ENCODE data around the gene GAPVD1. TPM values are rescaled to one million over a fixed set of nuclear protein-coding genes. Genes with fewer than 3 reads are reported as not detected.

Gene GAPVD1
- total RNA-seq, 2 donors from 2014 or later: 26.0 to 30.5 TPM

DNA sequence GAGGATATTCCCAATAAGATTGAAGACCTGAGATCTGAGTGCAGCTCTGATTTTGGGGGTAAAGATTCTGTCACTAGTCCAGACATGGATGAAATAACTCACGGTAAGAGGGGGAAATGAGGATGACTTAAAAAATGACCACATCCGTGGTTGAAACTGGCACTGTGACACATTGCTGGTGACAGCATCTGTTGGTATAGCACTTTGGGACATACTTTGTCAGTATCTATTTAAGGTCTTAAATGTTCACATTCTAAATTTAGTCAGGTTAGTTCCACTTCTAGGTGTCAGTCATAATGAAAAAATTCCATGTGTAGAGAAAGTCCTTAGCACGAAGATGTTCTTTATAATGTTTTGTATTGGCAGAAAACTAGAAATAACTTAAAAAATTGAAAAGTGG, 70.9 kb downstream of the GAPVD1 start:
- Histone ChIP-seq H3K4me3 (no peak overlapping the region), H3K27ac (peak overlapping the region in 1 of 2 donors; percentile 59), H3K9me3 (no peaks in the 10 kb centered on the region), H3K36me3 (peaks cover 61% of the 10 kb centered on the region), H3K4me1 (no peaks in the 10 kb centered on the region), H3K27me3 (no peaks in the 10 kb centered on the region)
- TF ChIP-seq, protein P1, sequence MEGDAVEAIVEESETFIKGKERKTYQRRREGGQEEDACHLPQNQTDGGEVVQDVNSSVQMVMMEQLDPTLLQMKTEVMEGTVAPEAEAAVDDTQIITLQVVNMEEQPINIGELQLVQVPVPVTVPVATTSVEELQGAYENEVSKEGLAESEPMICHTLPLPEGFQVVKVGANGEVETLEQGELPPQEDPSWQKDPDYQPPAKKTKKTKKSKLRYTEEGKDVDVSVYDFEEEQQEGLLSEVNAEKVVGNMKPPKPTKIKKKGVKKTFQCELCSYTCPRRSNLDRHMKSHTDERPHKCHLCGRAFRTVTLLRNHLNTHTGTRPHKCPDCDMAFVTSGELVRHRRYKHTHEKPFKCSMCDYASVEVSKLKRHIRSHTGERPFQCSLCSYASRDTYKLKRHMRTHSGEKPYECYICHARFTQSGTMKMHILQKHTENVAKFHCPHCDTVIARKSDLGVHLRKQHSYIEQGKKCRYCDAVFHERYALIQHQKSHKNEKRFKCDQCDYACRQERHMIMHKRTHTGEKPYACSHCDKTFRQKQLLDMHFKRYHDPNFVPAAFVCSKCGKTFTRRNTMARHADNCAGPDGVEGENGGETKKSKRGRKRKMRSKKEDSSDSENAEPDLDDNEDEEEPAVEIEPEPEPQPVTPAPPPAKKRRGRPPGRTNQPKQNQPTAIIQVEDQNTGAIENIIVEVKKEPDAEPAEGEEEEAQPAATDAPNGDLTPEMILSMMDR (IDR thresholded peaks at IDR 0.05): no peak
- no peak for DNase-seq (ENCODE audit: low spot score)

DNA sequence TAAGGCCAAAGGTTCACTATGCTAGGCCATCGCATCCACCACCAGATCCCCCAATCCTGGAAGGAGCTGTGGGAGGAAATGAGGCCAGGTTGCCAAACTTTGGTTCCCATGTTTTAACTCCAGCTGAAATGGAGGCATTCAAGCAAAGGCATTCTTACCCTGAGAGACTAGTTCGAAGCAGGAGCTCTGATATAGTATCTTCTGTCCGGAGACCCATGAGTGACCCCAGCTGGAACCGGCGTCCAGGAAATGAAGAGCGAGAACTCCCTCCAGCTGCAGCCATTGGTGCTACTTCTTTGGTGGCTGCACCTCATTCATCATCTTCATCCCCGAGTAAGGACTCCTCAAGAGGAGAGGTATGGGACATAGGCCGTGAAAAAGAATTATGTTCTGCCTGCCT, 75.6 kb downstream of the GAPVD1 start:
- no peak overlapping the region for H3K27ac ChIP-seq
- no peak for DNase-seq (ENCODE audit: low spot score)
- H3K4me3 ChIP-seq: no peak overlapping the region
- H3K4me1 ChIP-seq: no peaks in the 10 kb centered on the region
- H3K9me3 ChIP-seq: no peaks in the 10 kb centered on the region
- TF ChIP-seq, protein P1 (IDR thresholded peaks at IDR 0.05): no peak
- H3K36me3 ChIP-seq: peaks cover 74% of the 10 kb centered on the region
- H3K27me3 ChIP-seq: no peaks in the 10 kb centered on the region

DNA sequence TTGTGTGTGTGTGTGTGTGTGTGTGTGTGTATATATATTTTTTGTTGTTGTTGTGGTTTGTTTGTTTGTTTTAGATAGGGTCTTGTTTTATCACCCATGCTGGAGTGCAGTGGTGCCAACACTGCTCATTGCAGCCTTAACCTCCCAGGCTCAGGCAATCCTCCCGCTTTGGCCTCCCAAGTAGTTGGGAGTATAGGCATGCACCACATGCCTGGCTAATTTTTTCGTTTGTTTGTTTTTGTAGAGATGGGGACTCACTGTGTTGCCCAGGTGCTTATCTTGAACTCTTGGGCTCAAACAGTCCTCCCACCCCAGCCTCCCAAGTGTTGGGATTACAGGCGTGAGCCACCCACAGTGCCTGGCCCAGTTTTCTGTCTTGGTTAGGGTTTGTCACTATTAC, 77.3 kb downstream of the GAPVD1 start:
- Histone ChIP-seq H3K27me3 (no peaks in the 10 kb centered on the region), H3K9me3 (no peaks in the 10 kb centered on the region), H3K4me3 (no peak overlapping the region), H3K4me1 (peaks cover 0 to 12% of the 10 kb centered on the region in 2 donors), H3K36me3 (peaks cover 59% of the 10 kb centered on the region), H3K27ac (no peak overlapping the region)
- DNase-seq (ENCODE audit: low spot score): no peak
- TF ChIP-seq, protein P1 (IDR thresholded peaks at IDR 0.05): no peak

DNA sequence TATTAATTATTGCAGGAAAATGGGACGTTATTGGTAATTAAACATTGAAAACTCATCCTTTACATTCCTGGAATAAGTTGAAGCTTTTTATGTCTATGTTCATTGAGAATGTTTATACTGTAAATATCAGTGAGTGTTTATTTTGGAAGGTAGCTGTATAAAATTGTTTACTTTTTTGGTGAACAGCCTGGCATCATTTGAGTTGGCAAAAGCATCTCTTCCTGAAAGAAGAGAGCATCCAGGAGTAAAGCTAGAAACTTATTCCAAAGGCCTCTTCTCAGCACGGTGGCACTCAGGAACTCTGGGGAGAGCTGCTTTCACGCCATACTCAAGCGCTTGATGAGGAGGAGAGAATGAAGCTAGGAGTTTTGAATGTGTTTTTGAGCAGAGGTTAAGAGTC, 79.9 kb downstream of the GAPVD1 start:
- TF ChIP-seq, protein P1 (IDR thresholded peaks at IDR 0.05): no peak
- Histone ChIP-seq H3K27me3 (no peaks in the 10 kb centered on the region), H3K9me3 (no peaks in the 10 kb centered on the region), H3K36me3 (peaks cover 57% of the 10 kb centered on the region), H3K27ac (no peak overlapping the region), H3K4me3 (no peak overlapping the region), H3K4me1 (peaks cover 0 to 14% of the 10 kb centered on the region in 2 donors)
- DNase-seq (ENCODE audit: low spot score): no peak

DNA sequence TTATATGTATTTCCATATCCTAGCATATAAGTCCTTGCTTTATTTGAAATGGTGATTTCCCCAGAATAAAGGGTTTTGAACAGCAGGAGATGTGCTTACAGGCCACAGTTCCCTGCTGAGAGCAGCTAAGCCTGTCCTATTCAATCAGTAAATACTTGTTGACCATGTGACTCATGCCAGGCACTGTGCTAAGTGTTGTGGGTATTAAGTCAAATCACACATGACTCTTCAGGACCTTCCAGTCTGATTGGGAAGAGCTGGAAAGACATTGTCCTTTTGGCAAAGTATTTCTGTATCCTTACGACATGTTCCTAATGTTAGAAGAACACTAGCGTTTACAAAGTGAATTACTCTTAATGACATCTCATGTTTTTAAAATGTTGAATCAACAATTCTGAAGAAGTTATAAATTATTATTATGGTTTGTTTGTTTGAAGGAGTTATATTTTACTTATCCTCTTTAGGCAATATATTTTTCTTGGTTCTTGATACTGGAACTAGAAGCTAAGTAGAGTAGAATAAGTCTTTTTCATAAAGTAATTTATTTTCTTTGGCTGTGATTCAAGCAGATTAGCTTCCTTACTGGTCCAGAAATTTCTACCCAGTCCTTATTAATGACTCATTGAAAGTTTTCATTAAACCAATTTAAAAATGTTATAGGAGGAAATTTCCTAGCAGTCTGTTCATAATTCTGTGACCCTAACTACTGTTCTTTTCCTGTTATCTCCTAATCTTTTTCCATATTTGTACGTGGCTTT, 82.1 kb downstream of the GAPVD1 start:
- Histone ChIP-seq H3K27me3 (no peaks in the 10 kb centered on the region), H3K36me3 (peaks cover 64% of the 10 kb centered on the region), H3K4me3 (no peak overlapping the region), H3K27ac (peak overlapping the region; percentile 35 to 50), H3K9me3 (no peaks in the 10 kb centered on the region), H3K4me1 (peaks cover 0 to 14% of the 10 kb centered on the region in 2 donors)
- no peak for DNase-seq (ENCODE audit: low spot score)
- TF ChIP-seq, protein P1 (IDR thresholded peaks at IDR 0.05): no peak

All from right atrium auricular region (tissue), 2 donors.